NB4 (cell line): ENCODE results near the gene MAML2.

Source experiments
- CTCF ChIP-seq: IDR thresholded peaks from one replicate; pipeline ENCODE4 v1.5.1; 2012; ENCODE audit warnings: low read depth, low read length
- MAX ChIP-seq: IDR thresholded peaks from 2 replicates; pipeline ENCODE4 v1.6.1; 2011; ENCODE audit warnings: low read depth, low read length
- MYC ChIP-seq: IDR thresholded peaks from 2 replicates; pipeline ENCODE4 v1.6.1; 2011; ENCODE audit warnings: low read depth, low read length
- POLR2A ChIP-seq: IDR thresholded peaks from 2 replicates; pipeline ENCODE4 v1.6.1; 2011; ENCODE audit warnings: mild to moderate bottlenecking; ENCODE audit not compliant: insufficient read length; ENCODE audit errors: extremely low read depth

GRCh38 chr11:96149743-96150555 lies 193.0 kb downstream of the MAML2 start:
- TF ChIP-seq MYC, result no peak
- TF ChIP-seq POLR2A, result no peak
- TF ChIP-seq CTCF, result no peak
- TF ChIP-seq MAX, result no peak
